NCI-H146 treated with DMSO at 0.1 percent for 48 hours (cell line): ENCODE results near the gene PDCD11.
"Not testable (repeated sequence)": the region's sequence is repeated elsewhere in the genome, so short reads cannot be mapped to it uniquely, and the experiment has no call there.

Experiments
- DNase-seq: peaks from one replicate; lab custom pipeline; 2025; ENCODE audit not compliant: unreplicated experiment; lab: John Stamatoyannopoulos, UW

PDCD11 gene

DNA sequence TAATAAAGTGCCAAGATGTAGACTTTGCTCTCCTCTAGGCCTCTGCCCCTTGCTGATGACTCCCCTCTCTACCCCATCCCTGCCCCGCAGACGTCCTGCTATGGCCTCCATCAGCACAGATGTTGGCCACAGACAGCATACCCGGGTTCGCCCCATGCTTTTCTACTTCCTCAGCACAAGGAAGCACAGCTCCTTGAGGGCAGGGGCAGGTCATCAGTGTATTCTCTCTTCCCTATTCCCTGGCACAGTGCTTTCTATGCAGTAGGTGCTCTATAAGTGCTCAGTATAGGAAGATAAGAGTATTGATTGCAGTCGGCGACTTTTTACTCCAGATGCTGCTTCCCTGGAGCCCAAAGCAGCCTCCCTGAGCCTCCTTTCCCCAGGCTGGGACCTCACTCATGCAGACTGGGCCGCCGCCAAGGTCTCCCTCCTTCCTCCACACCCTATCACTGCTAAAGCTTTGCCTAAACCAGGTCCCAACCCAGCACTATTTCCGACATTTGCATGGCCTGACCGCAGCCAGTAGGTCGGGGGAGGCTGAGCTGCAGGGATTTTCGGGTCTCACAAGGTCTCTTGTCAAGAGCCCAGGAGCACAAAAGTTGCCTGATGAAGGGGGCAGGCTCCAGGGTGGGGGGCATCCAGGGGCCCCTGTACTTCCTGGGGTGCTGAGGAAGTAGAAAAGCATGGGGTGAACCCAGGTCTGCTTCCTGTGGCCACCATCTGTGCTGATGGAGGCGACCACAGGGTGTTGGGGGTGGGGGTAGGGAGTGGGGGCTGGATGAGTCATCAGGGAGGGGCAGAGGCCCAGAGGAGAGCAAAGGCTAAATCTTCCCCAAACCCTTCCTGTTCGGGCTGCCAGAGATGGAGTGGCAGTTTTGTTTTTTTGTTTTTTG lies 74.6 kb downstream of the PDCD11 start:
- DNase-seq = no peak

DNA sequence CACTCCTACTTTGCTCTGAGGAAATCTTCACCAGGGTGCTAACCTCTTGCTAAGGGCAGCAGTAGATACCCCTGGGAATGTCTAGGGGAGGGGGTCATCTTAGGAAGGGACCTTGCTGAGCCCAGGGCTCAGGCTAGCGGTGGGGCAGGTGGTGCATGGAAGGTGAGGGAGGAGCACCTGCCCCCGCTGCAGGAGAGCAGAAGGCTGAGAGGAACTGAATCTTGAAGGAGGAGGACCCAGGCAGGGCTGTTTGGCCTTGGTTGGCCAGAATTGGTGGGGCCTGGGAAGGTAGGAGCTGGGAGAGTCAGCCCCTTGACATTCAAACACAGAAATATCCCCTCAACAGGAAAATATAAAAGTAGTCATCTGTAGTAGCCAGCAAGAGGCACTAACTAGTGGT lies 75.6 kb downstream of the PDCD11 start:
- no peak for DNase-seq

DNA sequence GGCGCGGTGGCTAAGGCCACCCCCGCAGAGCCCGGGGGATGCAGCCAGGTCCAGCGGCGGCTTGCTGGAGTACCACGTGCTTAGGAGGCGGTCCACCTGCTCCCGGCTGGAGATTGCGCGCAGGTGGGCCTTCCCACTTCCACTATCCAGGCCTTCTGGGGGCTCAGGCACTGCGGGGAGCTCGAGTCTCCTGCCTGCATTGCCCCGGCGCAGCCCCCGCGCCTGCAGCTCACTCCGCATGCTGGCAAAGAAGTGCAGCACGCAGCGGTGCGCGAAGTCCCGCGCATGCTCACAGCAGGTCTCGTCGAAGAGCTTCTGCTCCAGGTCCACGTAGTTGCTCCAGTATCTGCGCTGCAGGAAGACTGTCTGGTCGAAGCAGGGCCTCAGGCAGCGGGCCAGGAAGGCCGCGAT lies 76.8 kb downstream of the PDCD11 start:
- no peak for DNase-seq

DNA sequence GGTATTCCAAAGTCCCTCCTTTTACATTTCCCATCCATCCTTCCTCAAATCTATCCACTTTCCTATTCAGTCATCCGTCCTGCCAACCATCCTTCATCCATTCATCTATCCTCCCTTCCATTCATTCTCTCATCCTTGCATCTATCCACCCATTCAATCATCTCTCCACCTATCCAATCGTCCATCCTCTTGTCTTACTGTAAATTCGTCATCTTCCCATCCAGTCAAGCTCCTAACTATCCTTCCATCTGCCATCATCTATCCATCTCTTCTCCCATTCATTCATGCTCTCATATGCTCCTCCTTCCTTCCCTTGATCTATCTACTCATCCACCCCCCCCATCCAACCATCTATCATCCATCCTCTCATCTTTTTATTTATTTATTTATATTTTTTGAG lies 77.7 kb downstream of the PDCD11 start:
- no peak for DNase-seq

DNA sequence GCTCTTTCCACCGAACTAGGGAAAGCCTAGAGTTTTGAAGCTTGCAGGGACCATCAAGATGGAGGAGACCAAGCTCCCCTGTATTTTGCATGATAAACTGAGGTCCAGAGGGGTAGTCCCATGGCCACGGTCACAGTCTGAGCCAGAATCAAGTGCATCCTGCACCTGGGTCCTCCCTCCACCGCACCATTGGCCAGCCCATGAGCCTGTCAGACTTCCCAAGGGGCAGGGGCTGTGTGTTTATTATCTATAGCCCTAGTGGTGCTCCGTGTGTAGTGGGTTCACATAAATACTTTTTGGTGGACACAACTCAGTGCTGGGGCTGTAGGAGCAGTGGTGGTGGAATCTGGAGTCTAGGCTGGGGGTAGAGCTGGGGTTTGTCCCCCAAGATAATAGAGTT lies 79.0 kb downstream of the PDCD11 start:
- no peak for DNase-seq

DNA sequence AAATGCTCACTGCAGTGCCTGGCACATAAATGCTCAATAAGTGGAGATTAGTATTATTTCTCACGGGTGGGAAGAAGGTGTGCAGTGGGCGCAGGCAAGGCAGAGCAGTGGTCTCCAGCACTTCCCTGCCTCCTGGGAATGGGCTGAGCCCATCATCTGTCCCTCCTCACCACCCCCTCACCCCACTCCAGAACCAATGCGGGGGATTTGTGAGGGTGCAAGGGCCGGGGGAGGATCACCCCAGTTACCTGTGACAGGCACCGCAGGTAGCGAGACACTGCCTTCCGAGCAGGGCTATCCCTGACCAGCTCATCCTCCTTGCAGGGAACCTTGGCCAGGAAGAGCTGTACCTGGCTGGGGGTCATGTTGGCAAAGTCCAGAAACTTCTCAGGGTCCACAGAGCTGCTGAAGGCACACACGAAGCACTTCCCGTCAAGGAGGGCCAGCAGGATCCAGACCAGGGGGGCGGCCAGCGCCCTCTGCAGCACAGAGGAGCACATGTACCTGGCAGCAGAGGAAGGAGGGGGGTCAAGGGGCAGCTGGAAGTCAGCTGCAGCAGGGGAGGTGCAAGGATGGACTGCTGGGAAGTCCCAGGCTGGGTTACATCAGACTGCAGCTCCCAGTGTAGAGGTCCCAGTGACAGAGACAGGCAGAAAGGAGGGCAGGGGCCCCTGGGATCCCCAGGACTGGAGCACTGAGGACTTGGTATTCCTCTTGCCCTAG lies 79.8 kb downstream of the PDCD11 start:
- no peak for DNase-seq

DNA sequence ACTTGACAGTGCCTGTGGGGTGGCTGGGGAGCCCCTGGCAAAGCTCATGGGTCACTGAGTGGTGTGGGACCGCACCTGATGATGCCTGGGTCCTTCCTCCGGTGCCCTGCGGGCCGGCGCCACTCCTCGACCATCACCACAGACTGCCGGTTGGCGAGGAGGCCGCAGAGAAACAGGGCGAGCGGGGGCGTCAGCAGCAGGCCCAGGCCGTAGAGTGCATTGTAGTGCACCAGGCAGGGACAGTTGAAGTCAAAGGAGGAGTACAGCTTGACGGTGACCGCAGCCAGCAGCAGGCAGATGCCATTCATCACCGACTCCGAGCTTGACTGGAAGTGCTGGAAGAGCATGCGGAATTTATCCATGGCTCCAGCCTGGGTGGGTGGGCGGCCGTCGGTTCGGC lies 82.2 kb downstream of the PDCD11 start:
- no peak for DNase-seq

DNA sequence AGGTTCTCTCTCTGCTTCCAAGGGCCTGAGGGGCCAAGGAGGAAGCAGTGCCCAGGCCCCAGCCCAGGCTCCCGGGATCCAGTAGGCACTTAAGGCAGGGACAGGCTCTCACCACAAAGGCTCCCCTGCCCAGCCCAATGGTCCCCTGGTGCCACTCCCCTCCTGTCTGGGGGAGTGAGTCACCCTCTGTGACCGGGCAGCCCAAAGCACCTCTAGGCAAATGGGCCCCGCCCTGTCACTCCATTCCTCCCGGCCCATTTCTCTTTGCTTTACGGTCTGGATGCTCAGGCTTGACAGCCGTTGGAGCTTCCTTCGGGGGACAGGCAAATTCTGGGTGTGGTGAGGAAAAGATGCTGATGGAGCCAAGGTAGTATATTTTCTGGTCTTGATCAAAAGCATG lies 82.7 kb downstream of the PDCD11 start, which contains the start of gene CALHM3:
TSS of gene CALHM3 (minus strand) at position 106 of the 400 bp plus-strand sequence. CDS start 208 bp downstream, outside the sequence.
- no peak for DNase-seq

GRCh38 chr10:103480521-103480920 lies 84.1 kb downstream of the PDCD11 start:
- no peak for DNase-seq

DNA sequence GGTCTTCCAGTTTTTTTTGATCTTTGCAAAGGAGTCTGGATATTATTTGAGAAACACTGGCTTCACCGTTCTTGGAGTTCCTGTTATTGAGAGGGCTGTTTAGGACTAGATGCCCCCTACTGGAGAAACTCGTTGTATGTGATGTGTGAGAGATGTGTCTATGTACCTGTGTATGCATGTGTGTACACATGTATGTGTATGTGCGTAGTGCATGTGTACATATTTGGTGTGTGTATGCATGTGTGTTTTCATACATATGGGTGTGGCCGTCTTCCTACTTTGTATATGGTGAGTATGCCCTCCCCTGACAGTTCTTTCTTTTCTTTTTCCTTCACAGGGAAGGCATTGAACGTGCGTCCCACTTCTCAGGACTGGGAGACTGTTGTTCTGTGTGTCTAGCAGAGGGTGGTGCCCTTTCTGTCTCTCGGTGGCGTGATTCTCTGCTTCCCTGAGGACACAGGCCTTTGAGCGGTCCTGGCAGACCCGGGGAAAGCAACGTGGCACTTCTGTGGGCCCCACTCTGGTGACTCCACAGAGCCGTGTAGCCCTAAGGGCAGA lies 85.6 kb downstream of the PDCD11 start:
- peak; percentile 67 for DNase-seq

DNA sequence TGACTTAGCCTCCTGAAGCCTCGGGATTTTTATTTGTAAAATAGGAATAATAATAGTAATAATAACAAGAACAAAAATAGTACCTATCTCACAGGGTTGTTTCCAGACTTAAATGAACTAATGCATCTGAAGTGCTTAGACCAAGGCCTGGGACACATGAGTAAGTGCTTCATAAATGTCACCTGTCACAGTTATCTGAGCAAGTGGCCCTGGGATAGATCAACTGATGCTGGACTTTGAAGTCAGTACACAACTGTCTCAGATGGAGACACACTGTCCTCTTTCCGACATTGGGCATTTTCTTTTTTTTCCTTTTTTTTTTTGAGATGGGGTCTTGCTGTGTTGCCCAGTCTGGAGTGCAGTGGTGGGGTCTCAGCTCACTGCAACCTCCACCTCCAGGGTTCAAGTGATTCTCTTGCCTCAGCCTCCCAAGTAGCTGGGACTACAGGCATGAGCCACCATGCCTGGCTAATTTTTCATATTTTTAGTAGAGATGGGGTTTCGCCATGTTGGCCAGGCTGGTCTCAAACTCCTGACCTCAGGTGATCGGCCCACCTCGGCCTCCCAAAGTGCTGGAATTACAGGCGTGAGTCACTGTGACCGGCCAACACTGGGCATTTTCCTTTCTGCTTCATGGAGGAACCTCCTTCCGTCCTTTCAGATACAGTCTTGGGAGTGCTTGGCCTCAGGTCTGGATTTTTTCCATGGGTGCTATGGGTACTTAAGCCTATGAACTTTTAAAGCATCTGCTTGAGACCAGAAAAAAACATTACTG lies 90.4 kb downstream of the PDCD11 start:
- DNase-seq = not testable (repeated sequence)

DNA sequence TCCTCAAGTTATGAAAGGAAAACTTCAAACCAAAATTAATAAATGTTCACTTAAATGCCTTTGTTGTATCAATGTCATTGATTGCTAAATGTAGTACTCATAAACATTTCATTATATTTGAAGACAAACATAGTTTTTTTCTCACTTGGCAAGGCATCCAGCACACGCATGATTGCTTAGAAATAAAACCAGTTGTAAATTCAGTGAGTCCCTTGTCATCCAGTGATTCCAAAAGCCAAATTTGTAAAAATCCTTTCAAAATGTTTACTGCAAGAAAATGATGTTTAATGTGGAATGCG lies 90.9 kb downstream of the PDCD11 start:
- no peak for DNase-seq

DNA sequence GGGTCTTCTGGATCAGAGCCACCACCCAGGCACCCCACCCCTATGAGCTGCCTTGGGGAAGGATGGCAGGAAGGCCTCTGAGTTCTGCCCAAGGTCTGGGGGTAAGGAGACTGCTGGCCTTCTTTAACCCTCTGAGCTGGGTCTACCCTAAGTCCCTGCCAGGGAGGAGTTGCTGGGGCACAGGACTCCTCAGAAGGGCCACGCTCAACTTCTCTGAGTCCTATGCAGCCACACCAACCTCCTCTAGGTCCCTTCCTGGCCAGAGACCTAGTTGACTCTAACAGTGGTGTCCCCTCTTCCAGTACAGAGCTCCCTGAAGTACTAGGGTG lies 94.5 kb downstream of the PDCD11 start:
- no peak for DNase-seq

DNA sequence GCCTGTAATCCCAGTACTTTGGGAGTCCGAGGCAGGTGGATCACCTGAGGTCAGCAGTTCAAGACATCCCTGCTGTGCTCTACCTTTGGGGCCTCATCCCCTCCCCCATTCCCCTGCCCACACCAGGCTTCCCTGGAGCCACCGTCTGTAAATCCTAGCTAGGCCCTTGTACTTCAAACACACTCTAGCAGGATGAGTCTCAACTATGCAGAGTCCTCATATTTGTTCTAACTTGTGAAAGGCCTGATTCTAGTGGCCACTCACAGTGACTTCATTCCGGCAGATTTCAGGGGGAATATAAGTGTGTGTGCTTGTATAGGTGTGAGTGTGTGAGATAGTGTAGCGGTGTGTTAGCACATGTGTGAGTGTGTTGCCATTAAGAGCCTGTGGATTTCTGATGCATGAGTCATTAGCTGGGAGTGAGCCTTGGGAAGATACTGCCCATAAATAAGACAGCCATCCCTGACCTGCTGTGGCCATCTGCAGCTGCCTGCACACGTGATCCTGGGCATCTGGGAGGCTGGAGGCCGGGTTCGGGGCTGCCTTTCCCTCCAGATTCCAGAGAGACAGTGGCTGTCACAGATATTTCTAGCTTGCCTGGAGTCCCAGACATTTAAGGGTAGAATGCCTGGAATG lies 95.4 kb downstream of the PDCD11 start:
- peak; percentile 35 for DNase-seq

GRCh38 chr10:103492655-103493261 lies 96.3 kb downstream of the PDCD11 start:
- DNase-seq = no peak

DNA sequence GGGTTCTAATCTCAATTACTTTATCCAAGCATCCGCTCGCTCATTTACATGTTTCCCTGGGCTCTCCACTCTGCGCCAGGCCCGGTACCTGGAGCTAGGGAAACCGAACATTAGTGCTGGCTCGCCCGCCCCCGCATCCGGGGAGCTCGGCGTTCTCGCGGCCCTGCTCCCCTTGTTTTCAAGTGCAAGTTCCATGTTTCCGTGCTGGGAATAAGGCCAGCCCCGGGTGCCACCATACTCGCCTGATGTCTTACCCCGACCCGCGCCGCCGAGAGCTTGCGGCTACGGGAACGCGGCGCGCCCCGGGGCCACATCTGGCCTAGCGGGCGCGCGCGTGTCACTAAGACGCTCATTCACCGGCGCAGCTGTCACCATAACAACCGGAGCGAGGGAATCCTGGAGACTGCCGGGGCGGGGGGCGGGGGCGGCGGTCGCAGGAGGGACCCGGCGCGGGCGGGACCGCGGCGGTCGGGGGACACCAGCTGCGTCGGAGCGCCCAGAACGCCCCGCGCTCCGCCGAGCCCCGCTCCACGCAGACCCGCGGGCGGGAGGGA lies 97.0 kb downstream of the PDCD11 start, which contains the start of gene NEURL1:
TSS of gene NEURL1 (plus strand) at position 344 of the 554 bp plus-strand sequence. CDS start 683 bp downstream, outside the sequence.
- DNase-seq = peak; percentile 12

DNA sequence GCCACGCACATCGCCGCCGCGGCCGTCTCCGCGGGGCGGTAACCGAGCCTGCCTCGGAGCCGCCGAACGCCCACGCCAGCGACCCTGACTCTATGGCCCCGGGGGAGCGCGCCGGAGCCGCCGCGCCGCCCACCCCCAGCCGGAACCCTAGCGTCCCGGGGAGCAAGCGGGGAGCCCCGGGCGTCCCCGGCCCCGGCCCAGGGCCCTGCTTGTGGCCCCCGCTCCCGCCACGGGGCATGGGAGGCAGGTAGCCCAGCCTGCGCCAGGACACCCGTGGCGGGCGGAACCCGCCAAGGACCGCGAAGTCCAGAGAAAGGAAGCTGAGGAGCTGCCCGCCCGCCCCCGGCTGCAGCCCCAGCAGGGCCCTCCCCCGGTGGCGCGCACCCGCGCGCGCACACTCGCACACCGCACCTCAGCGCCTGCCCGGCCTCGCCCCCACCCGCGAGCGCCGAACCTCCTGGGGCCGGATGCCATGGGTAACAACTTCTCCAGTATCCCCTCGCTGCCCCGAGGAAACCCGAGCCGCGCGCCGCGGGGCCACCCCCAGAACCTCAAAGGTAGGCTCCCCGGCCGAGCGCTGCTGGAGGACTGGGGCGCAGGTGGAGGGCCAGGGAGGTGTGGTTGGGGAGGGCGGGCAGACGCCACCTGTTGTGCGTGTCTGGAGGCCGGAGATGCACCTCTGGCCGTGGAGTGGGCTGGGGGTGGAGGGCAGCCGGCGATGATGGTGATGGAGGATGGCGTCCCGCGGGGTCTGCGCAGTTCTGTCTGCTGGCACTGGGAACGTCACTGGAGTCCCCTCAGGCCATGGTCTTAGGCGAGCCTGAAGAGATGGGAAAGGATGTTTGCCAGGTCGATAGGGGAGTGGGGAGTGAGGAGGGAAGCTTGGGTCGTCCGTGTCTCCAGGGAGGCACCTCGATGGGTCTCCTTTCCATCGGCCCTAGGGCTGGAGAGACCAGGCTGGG lies 97.8 kb downstream of the PDCD11 start:
- peak; percentile 35 for DNase-seq

GRCh38 chr10:103495321-103495720 lies 98.9 kb downstream of the PDCD11 start:
- DNase-seq = no peak
